GM12864 (cell line): ENCODE measurements around the gene FAF1.

Experiments
- DNase-seq: peaks from one replicate; pipeline ENCODE4 v3.0.0-alpha.2; 2011; ENCODE audit warnings: low read depth
- H3K4me3 ChIP-seq: 2 replicates; pipeline ENCODE4 v1.5.1; 2011; ENCODE audit warnings: mild to moderate bottlenecking, low read depth, low read length, control low read depth
- TF ChIP-seq, protein P1 (sequence below): IDR thresholded peaks from 2 replicates; pipeline ENCODE4 v1.5.1; 2011; ENCODE audit warnings: low read depth, mild to moderate bottlenecking, moderate library complexity, low read length, control low read depth, inconsistent platforms; ENCODE audit errors: missing control alignments

Gene FAF1

DNA sequence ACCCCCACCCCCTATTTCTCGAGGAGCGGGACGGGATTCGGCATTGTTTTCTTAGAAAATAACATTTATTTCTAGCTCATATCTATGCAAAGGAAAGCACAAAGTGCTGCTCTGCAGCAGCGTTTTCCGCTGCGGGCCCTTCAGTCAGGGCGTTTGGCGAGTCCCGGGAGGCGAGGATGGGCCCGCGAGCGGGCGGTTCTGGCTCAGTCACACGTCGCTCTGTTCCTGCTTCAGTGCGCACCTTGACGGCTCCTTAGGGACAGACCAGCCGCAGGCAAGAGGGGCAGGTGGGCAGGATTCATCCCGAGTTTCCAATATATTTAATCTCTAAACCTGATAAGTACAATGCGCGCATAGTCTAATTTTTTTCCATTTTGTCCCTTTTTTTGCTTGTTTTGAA is 542.6 kb downstream of the FAF1 start:
- TF ChIP-seq, protein P1, sequence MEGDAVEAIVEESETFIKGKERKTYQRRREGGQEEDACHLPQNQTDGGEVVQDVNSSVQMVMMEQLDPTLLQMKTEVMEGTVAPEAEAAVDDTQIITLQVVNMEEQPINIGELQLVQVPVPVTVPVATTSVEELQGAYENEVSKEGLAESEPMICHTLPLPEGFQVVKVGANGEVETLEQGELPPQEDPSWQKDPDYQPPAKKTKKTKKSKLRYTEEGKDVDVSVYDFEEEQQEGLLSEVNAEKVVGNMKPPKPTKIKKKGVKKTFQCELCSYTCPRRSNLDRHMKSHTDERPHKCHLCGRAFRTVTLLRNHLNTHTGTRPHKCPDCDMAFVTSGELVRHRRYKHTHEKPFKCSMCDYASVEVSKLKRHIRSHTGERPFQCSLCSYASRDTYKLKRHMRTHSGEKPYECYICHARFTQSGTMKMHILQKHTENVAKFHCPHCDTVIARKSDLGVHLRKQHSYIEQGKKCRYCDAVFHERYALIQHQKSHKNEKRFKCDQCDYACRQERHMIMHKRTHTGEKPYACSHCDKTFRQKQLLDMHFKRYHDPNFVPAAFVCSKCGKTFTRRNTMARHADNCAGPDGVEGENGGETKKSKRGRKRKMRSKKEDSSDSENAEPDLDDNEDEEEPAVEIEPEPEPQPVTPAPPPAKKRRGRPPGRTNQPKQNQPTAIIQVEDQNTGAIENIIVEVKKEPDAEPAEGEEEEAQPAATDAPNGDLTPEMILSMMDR, result no peak
- H3K4me3 ChIP-seq, result no peak overlapping the region
- no peak for DNase-seq

DNA sequence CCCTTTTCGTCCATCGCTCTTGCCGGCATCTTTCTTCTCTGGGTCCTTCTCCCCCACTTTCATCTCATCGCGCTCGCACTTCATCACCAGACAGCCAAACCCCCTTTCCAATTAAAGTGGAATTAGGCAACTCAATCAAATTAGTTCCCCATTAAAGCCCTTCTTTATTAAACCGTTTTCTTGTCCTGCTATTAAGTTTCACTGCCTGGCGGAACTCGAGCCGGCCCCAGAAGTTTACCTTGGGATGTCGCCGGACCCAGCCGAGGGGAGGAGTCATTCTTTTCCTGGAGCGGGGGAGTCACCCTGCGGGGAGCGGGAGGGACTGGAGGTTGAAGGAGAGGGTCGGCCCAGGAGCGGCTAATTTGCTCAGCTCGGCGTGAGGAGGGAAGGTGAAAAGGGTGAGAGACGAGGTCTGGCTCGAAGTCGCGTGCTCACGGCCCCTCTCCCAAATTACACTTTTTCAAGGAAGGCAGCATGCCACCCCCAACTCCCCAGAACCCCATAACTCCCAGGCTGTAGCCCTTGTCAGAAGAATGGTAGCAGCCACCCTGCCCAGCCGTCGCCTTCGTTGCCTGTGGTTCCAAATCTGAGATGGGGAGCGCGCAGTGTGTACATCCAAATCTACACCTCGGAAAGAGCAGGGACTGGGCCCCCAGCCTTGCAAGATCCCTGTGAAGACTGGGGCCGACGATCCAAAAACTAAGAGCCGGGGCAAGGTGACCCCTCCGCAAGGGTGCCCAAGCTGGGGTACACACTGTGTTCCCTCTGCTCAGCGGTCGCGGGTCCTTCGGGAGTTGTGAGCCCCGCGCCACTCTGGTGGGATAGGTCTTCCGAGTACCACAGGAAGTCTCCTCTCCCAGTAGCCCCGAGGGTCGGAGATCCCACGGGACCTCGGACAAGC is 543.3 kb downstream of the FAF1 start:
- no peak for DNase-seq
- TF ChIP-seq, protein P1, result no peak
- no peak overlapping the region for H3K4me3 ChIP-seq

DNA sequence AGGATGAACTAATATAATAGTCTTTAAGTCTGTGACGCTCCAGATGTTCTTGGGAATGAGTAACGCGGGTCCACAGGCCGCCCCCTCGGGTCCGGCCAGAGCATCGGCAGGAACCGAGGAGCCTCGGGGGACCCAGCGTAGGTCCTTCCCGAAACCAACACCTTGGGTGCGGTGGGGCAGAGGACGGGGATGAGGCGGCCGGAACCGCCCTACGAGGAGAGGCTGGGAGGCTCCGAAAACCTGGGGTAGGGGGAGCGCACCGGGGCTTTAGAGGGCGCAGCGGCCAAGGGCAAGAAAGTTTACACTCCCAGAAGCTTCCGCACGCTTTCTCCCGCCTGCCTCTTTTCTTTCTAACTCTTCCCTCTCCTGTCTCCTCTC is 543.9 kb downstream of the FAF1 start:
- TF ChIP-seq, protein P1, result no peak
- H3K4me3 ChIP-seq, result no peak overlapping the region
- DNase-seq, result no peak

DNA sequence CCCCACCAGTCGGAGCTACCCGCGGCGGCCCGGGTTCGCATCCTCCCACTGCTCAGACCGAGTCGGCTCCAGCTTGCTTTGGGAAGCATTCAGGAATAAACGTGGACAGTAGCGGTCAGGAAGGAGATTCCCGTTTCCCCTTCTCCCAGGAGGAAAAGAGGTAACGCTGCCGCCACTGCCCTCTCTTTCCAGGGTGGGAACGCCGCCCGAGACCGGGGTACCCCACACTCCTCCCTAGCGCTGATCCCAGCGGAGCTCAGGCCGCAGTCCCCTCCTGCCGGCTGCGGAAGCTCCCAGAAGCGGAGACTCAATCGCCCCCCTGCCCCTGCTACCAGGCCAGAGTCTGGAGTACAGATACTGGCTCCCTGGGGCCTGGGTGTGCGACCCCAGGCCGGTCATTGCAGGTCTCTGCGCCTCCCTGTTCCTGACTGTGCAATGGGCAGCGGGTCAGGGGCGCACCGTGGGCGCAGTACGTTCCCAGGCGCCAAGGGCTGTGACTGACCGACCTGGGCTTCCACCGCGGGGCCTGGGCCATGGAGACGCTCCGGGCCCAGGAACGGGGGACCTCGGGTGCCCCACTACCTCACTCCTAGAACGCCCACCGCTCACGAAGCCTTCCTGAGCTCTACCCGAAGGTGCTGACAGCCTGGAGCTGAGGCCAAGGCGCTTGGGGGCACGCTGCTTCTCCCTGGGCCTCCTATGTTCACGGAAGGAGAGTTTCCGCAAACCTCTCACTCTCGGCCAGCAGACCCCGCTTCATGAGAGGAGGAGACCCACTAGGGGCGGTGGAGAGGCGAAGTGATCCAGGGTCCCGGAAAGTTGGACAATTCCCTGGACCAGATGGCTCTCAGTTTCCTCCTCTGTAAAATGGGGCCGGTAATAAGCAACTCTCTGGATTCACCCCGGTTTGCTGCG is 544.6 kb downstream of the FAF1 start:
- H3K4me3 ChIP-seq, result no peak overlapping the region
- TF ChIP-seq, protein P1, result no peak

GRCh38 chr1:50414853-50415234 is 545.2 kb downstream of the FAF1 start:
- no peak overlapping the region for H3K4me3 ChIP-seq
- TF ChIP-seq, protein P1, result no peak
- no peak for DNase-seq

More for the DNA sequence above, 544.6 kb downstream of the FAF1 start:
- DNase-seq, result no peak

GRCh38 chr1:50412813-50413476 is 547.1 kb downstream of the FAF1 start:
- no peak overlapping the region for H3K4me3 ChIP-seq
- DNase-seq, result no peak
- TF ChIP-seq, protein P1, result no peak
